ENCODE measurements around the gene ARNT2. TPM values are rescaled to one million over a fixed set of nuclear protein-coding genes. Genes with fewer than 3 reads are reported as not detected.

Gene ARNT2
- total RNA-seq, 1 experiment from 2014 or later: 7.0 TPM

GRCh38 chr15:80556694-80557367 lies 152.6 kb downstream of the ARNT2 start:
- no peak overlapping the region for H3K27ac Mint-ChIP-seq
- POLR2A ChIA-PET: no interaction called here
- H3K4me1 Mint-ChIP-seq: peaks cover 9% of the 10 kb centered on the region
- ATAC-seq: no peak
- CTCF ChIA-PET: no interaction called here
- TF ChIP-seq ZSCAN18 (CRISPR knock-in tag; IDR thresholded peaks at IDR 0.05): no peak
- no peak for TF ChIP-seq CBFB (CRISPR knock-in tag; IDR thresholded peaks at IDR 0.05; ENCODE audit: low read depth)
- TF ChIP-seq FOXP1 (CRISPR knock-in tag; IDR thresholded peaks at IDR 0.05; ENCODE audit: borderline replicate concordance): no peak
- no peak for TF ChIP-seq PRDM15 (CRISPR knock-in tag; IDR thresholded peaks at IDR 0.05)
- no peak for TF ChIP-seq ZBTB21 (CRISPR knock-in tag; IDR thresholded peaks at IDR 0.05; ENCODE audit: borderline replicate concordance)
- TF ChIP-seq SP1 (CRISPR knock-in tag; conservative IDR thresholded peaks at IDR 0.05): no peak
- TF ChIP-seq NFATC4 (CRISPR knock-in tag; IDR thresholded peaks at IDR 0.05): no peak
- TF ChIP-seq GABPB1 (CRISPR knock-in tag; IDR thresholded peaks at IDR 0.05): no peak
- no peak for TF ChIP-seq TCF7 (CRISPR knock-in tag; IDR thresholded peaks at IDR 0.05; ENCODE audit: low read depth)
- no peak for TF ChIP-seq TEAD4 (CRISPR knock-in tag; IDR thresholded peaks at IDR 0.05)
- TF ChIP-seq NR2C2 (CRISPR knock-in tag; IDR thresholded peaks at IDR 0.05): no peak
- TF ChIP-seq ZBTB43 (CRISPR knock-in tag; IDR thresholded peaks at IDR 0.05): no peak
- TF ChIP-seq GRHL2 (CRISPR knock-in tag; IDR thresholded peaks at IDR 0.05; ENCODE audit: insufficient replicate concordance, severe bottlenecking): no peak
- TF ChIP-seq IRF1 (CRISPR knock-in tag; IDR thresholded peaks at IDR 0.05): no peak
- TF ChIP-seq GTF2I (CRISPR knock-in tag; conservative IDR thresholded peaks at IDR 0.05): no peak
- no peak for TF ChIP-seq PREB (CRISPR knock-in tag; IDR thresholded peaks at IDR 0.05; ENCODE audit: borderline replicate concordance)
- H3K27me3 Mint-ChIP-seq (ENCODE audit: low read depth): no peaks in the 10 kb centered on the region
- no peak for DNase-seq (ENCODE audit: low spot score)
- no peaks in the 10 kb centered on the region for H3K36me3 Mint-ChIP-seq
- no peak overlapping the region for H3K4me3 Mint-ChIP-seq
- H3K9me3 Mint-ChIP-seq: no peaks in the 10 kb centered on the region

- no peaks in the 10 kb centered on the region for H3K27me3 Mint-ChIP-seq (ENCODE audit: low read depth)
- ChIA-PET CTCF (no interaction called here), POLR2A (no interaction called here)
- H3K36me3 Mint-ChIP-seq: no peaks in the 10 kb centered on the region
- no peak for DNase-seq (ENCODE audit: low spot score)
- no peak overlapping the region for H3K27ac Mint-ChIP-seq
- ATAC-seq: no peak
- H3K4me1 Mint-ChIP-seq: peaks cover 9% of the 10 kb centered on the region
- no peaks in the 10 kb centered on the region for H3K9me3 Mint-ChIP-seq
- no peak overlapping the region for H3K4me3 Mint-ChIP-seq
- no peak for TF ChIP-seq ELF4 (CRISPR knock-in tag; IDR thresholded peaks at IDR 0.05; ENCODE audit: low read depth)
- TF ChIP-seq HMGXB4 (CRISPR knock-in tag; IDR thresholded peaks at IDR 0.05): no peak
- TF ChIP-seq NFATC4 (CRISPR knock-in tag; IDR thresholded peaks at IDR 0.05): no peak
- TF ChIP-seq CREM (CRISPR knock-in tag; IDR thresholded peaks at IDR 0.05): no peak
- TF ChIP-seq NR3C1 (CRISPR knock-in tag; conservative IDR thresholded peaks at IDR 0.05; ENCODE audit: low read depth): no peak
- TF ChIP-seq FOXJ3 (CRISPR knock-in tag; IDR thresholded peaks at IDR 0.05; ENCODE audit: borderline replicate concordance): no peak
- no peak for TF ChIP-seq JAZF1 (CRISPR knock-in tag; IDR thresholded peaks at IDR 0.05)
- TF ChIP-seq E2F5 (CRISPR knock-in tag; IDR thresholded peaks at IDR 0.05): no peak
- TF ChIP-seq ATF1 (CRISPR knock-in tag; IDR thresholded peaks at IDR 0.05): no peak
Measured at GRCh38 chr15:80557441-80558234, 153.5 kb downstream of the ARNT2 start.
